ENCODE results near the gene KCNAB1.

The KCNAB1 gene

DNA sequence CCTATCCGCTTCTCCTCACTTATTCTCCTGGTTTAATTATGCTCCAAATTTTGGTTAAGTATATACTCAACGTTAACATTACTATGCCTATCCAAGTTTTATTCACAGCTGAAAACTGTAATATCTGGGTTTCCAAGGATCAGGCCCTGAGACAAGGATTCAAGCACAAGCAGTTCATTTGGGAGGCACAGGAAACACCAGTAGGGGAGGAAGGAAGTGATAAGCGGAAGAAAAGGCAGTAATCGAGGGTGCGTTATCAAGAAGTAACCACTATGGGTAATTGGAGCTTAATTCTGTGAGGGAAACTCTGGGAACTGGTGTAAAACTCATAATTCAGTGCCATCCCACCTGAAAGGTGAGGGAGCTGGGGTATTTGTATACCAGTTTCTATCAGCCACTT lies 120.3 kb downstream of the KCNAB1 start:
- no peak overlapping the region for H2BK5ac ChIP-seq (ENCODE audit: low read depth, low read length, poor library complexity, severe bottlenecking)
- H3K27me3 ChIP-seq (ENCODE audit: control insufficient read depth in 1 of 2, insufficient read depth in 1 of 2, low read length in 2 of 2) = peaks cover 0 to 10% of the 10 kb centered on the region in 2 experiments
- H3K14ac ChIP-seq (ENCODE audit: low read length in 2 of 2) = no peak overlapping the region
- no peak overlapping the region for H3K4me2 ChIP-seq (ENCODE audit: low read length, poor library complexity, severe bottlenecking)
- no peaks in the 10 kb centered on the region for H3K36me3 ChIP-seq (ENCODE audit: control insufficient read depth in 1 of 2, insufficient read depth in 2 of 2, low read depth in 1 of 2, low read length in 2 of 2)
- no peak overlapping the region for H4K8ac ChIP-seq (ENCODE audit: low read length)
- H2AK5ac ChIP-seq (ENCODE audit: low read length, severe bottlenecking) = no peak overlapping the region
- no peak overlapping the region for H4K91ac ChIP-seq (ENCODE audit: low read length)
- H3K4me1 ChIP-seq (ENCODE audit: control insufficient read depth, insufficient read depth, low read depth, low read length) = no peaks in the 10 kb centered on the region
- H3K23ac ChIP-seq (ENCODE audit: low read length in 2 of 2) = no peak overlapping the region
- no peak overlapping the region for H3K9ac ChIP-seq (ENCODE audit: low read length)
- no peak overlapping the region for H2BK15ac ChIP-seq (ENCODE audit: low read depth, poor library complexity, severe bottlenecking)
- 88% methylated on average over 5 of the region's 5 CpGs for WGBS
- no peak for DNase-seq
- H3K27ac ChIP-seq (ENCODE audit: low read length, poor library complexity, severe bottlenecking) = no peak overlapping the region
- H2BK12ac ChIP-seq (ENCODE audit: low read length in 2 of 2) = no peak overlapping the region
- H2BK120ac ChIP-seq (ENCODE audit: low read depth, low read length) = no peak overlapping the region
- no peaks in the 10 kb centered on the region for H3K79me1 ChIP-seq (replicated peaks; ENCODE audit: low read length, poor library complexity, severe bottlenecking)
- H3K4ac ChIP-seq (ENCODE audit: low read depth in 1 of 2, low read length in 2 of 2) = no peak overlapping the region
- H3K18ac ChIP-seq (ENCODE audit: low read depth in 1 of 2, low read length in 2 of 2) = no peak overlapping the region
- no peak overlapping the region for H2AFZ ChIP-seq (ENCODE audit: low read depth, low read length)
- no peaks in the 10 kb centered on the region for H3K9me3 ChIP-seq (ENCODE audit: control insufficient read depth, low read length)
- no peak overlapping the region for H3K4me3 ChIP-seq (ENCODE audit: insufficient read depth in 1 of 2, low read depth in 1 of 2, low read length in 2 of 2)

DNA sequence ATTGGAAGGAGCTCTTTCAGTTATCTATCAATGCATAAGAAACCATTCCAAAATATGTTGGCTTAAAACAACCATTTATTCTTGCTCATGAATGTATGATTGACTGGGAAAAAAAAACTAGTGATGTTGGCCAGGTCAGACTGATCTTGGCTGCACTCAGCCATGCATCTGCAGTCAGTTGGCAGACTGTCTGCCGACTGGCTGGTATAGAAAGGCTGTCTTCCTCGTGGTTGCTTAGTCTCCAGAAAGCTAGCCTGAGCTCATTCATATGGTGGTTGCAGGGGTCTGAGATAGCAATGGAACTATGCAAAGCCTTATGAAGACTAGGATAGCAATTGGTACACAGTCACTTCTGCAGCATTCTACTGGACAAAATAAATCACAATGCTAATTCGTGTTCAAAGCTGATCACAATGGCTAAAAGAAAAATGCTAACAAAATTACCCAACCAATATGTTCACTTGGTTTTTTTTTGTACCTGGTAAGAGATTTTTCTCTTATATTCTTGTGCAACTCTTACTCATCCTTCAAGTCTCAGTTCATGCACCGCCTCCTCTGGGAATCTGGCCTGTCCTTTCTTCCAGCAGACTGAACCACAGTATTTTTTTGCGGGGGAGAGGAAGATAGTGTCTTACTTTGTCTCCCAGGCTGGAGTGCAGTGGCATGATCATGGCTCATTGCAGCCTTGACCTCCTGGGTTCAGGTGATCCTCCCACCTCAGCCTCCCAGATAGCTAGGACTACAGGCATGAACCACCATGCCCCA lies 126.8 kb downstream of the KCNAB1 start:
- Histone ChIP-seq H2AFZ (ENCODE audit: low read depth, low read length) (no peak overlapping the region), H3K4ac (ENCODE audit: low read depth in 1 of 2, low read length in 2 of 2) (no peak overlapping the region), H4K8ac (ENCODE audit: low read length) (no peak overlapping the region), H2AK5ac (ENCODE audit: low read length, severe bottlenecking) (no peak overlapping the region), H3K36me3 (ENCODE audit: control insufficient read depth in 1 of 2, insufficient read depth in 2 of 2, low read depth in 1 of 2, low read length in 2 of 2) (no peaks in the 10 kb centered on the region), H2BK12ac (ENCODE audit: low read length in 2 of 2) (no peak overlapping the region), H2BK5ac (ENCODE audit: low read depth, low read length, poor library complexity, severe bottlenecking) (no peak overlapping the region), H2BK15ac (ENCODE audit: low read depth, poor library complexity, severe bottlenecking) (no peak overlapping the region), H3K27ac (ENCODE audit: low read length, poor library complexity, severe bottlenecking) (no peak overlapping the region), H3K4me2 (ENCODE audit: low read length, poor library complexity, severe bottlenecking) (no peak overlapping the region), H3K23ac (ENCODE audit: low read length in 2 of 2) (no peak overlapping the region), H3K4me1 (ENCODE audit: control insufficient read depth, insufficient read depth, low read depth, low read length) (no peaks in the 10 kb centered on the region), H3K9ac (ENCODE audit: low read length) (no peak overlapping the region), H3K4me3 (ENCODE audit: insufficient read depth in 1 of 2, low read depth in 1 of 2, low read length in 2 of 2) (no peak overlapping the region), H3K27me3 (ENCODE audit: control insufficient read depth in 1 of 2, insufficient read depth in 1 of 2, low read length in 2 of 2) (peaks cover 0 to 14% of the 10 kb centered on the region in 2 experiments), H3K79me1 (replicated peaks; ENCODE audit: low read length, poor library complexity, severe bottlenecking) (no peaks in the 10 kb centered on the region), H2BK120ac (ENCODE audit: low read depth, low read length) (no peak overlapping the region), H3K18ac (ENCODE audit: low read depth in 1 of 2, low read length in 2 of 2) (no peak overlapping the region), H3K9me3 (ENCODE audit: control insufficient read depth, low read length) (no peaks in the 10 kb centered on the region), H4K91ac (ENCODE audit: low read length) (no peak overlapping the region), H3K14ac (ENCODE audit: low read length in 2 of 2) (no peak overlapping the region)
- DNase-seq = no peak
- 87% methylated on average over 4 of the region's 5 CpGs for WGBS

DNA sequence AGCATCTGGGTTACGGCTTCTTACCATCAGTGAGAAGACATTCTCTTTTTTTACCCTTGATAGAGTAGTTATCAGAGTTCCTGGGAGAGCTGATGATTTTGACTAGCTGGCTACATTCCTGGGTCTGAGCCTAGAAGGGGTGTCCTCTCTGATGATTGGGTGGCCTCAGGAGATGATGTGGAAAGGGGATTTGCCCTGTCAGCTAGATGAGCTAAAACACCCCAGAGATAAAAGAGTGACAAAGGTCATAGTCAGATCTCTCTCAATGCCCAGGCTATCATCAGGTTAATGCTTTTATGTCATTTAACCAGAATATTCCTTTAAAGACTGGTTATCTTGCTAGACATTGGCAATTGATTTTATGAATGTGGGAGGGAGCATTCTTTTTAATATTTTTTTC lies 130.2 kb downstream of the KCNAB1 start:
- H3K79me1 ChIP-seq (replicated peaks; ENCODE audit: low read length, poor library complexity, severe bottlenecking) = no peaks in the 10 kb centered on the region
- no peak overlapping the region for H3K27ac ChIP-seq (ENCODE audit: low read length, poor library complexity, severe bottlenecking)
- 100% methylated on average over 1 of the region's 1 CpG for WGBS
- H2BK5ac ChIP-seq (ENCODE audit: low read depth, low read length, poor library complexity, severe bottlenecking) = no peak overlapping the region
- no peak overlapping the region for H3K9ac ChIP-seq (ENCODE audit: low read length)
- no peak overlapping the region for H3K23ac ChIP-seq (ENCODE audit: low read length in 2 of 2)
- no peak overlapping the region for H3K18ac ChIP-seq (ENCODE audit: low read depth in 1 of 2, low read length in 2 of 2)
- peaks cover 0 to 3% of the 10 kb centered on the region in 2 experiments for H3K27me3 ChIP-seq (ENCODE audit: control insufficient read depth in 1 of 2, insufficient read depth in 1 of 2, low read length in 2 of 2)
- no peak overlapping the region for H3K14ac ChIP-seq (ENCODE audit: low read length in 2 of 2)
- no peak overlapping the region for H3K4me3 ChIP-seq (ENCODE audit: insufficient read depth in 1 of 2, low read depth in 1 of 2, low read length in 2 of 2)
- H2AK5ac ChIP-seq (ENCODE audit: low read length, severe bottlenecking) = no peak overlapping the region
- H2BK15ac ChIP-seq (ENCODE audit: low read depth, poor library complexity, severe bottlenecking) = no peak overlapping the region
- no peaks in the 10 kb centered on the region for H3K36me3 ChIP-seq (ENCODE audit: control insufficient read depth in 1 of 2, insufficient read depth in 2 of 2, low read depth in 1 of 2, low read length in 2 of 2)
- no peak overlapping the region for H2BK12ac ChIP-seq (ENCODE audit: low read length in 2 of 2)
- H3K9me3 ChIP-seq (ENCODE audit: control insufficient read depth, low read length) = no peaks in the 10 kb centered on the region
- H2AFZ ChIP-seq (ENCODE audit: low read depth, low read length) = no peak overlapping the region
- no peak overlapping the region for H2BK120ac ChIP-seq (ENCODE audit: low read depth, low read length)
- no peak for DNase-seq
- H4K8ac ChIP-seq (ENCODE audit: low read length) = no peak overlapping the region
- H3K4ac ChIP-seq (ENCODE audit: low read depth in 1 of 2, low read length in 2 of 2) = no peak overlapping the region
- no peak overlapping the region for H3K4me2 ChIP-seq (ENCODE audit: low read length, poor library complexity, severe bottlenecking)
- no peaks in the 10 kb centered on the region for H3K4me1 ChIP-seq (ENCODE audit: control insufficient read depth, insufficient read depth, low read depth, low read length)
- no peak overlapping the region for H4K91ac ChIP-seq (ENCODE audit: low read length)

DNA sequence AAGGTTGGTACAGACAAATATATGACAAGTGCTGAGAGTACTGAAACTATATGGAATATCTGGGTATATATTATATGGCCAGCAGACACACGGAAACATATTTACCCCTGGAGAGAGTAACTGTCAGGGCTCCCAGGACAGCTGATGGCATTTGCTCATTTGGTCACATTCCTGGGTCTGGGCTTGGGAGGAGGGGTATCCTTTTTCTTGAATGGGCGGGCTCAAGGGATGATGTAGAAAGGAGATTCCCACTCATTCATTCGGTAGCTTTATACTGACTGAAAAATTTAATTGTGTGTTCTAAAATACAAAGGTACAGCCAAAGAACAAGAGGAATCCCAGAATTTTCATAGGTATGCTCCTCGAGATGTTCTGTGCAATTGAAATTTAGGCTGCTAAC lies 131.0 kb downstream of the KCNAB1 start:
- Histone ChIP-seq H2BK12ac (ENCODE audit: low read length in 2 of 2) (no peak overlapping the region), H2AK5ac (ENCODE audit: low read length, severe bottlenecking) (no peak overlapping the region), H3K36me3 (ENCODE audit: control insufficient read depth in 1 of 2, insufficient read depth in 2 of 2, low read depth in 1 of 2, low read length in 2 of 2) (no peaks in the 10 kb centered on the region), H3K14ac (ENCODE audit: low read length in 2 of 2) (no peak overlapping the region), H3K79me1 (replicated peaks; ENCODE audit: low read length, poor library complexity, severe bottlenecking) (no peaks in the 10 kb centered on the region), H3K9ac (ENCODE audit: low read length) (no peak overlapping the region), H3K18ac (ENCODE audit: low read depth in 1 of 2, low read length in 2 of 2) (no peak overlapping the region), H3K23ac (ENCODE audit: low read length in 2 of 2) (no peak overlapping the region), H3K4me2 (ENCODE audit: low read length, poor library complexity, severe bottlenecking) (no peak overlapping the region), H4K91ac (ENCODE audit: low read length) (no peak overlapping the region), H3K27me3 (ENCODE audit: control insufficient read depth in 1 of 2, insufficient read depth in 1 of 2, low read length in 2 of 2) (peaks cover 0 to 3% of the 10 kb centered on the region in 2 experiments), H3K4me3 (ENCODE audit: insufficient read depth in 1 of 2, low read depth in 1 of 2, low read length in 2 of 2) (no peak overlapping the region), H2BK5ac (ENCODE audit: low read depth, low read length, poor library complexity, severe bottlenecking) (no peak overlapping the region), H3K9me3 (ENCODE audit: control insufficient read depth, low read length) (no peaks in the 10 kb centered on the region), H2AFZ (ENCODE audit: low read depth, low read length) (no peak overlapping the region), H3K4me1 (ENCODE audit: control insufficient read depth, insufficient read depth, low read depth, low read length) (no peaks in the 10 kb centered on the region), H2BK120ac (ENCODE audit: low read depth, low read length) (no peak overlapping the region), H3K27ac (ENCODE audit: low read length, poor library complexity, severe bottlenecking) (no peak overlapping the region), H4K8ac (ENCODE audit: low read length) (no peak overlapping the region), H3K4ac (ENCODE audit: low read depth in 1 of 2, low read length in 2 of 2) (no peak overlapping the region), H2BK15ac (ENCODE audit: low read depth, poor library complexity, severe bottlenecking) (no peak overlapping the region)
- WGBS = 90% methylated on average over 1 of the region's 4 CpGs
- no peak for DNase-seq
